ENCODE results near the gene FAAH2.
"Not testable (repeated sequence)": the region's sequence is repeated elsewhere in the genome, so short reads cannot be mapped to it uniquely, and the experiment has no call there.

GRCh38 chrX:57394162-57394561 is 107.7 kb downstream of the FAAH2 start:
- TF ChIP-seq YY1 (IDR thresholded peaks at IDR 0.05; ENCODE audit: insufficient read depth, insufficient read length); ZNF274 (IDR thresholded peaks at IDR 0.05; ENCODE audit: low read depth, low read length); SUZ12 (IDR thresholded peaks at IDR 0.05; ENCODE audit: extremely low read depth, insufficient read depth, insufficient read length): not testable (repeated sequence)
